K562 (cell line): ENCODE results near the gene FAM174C. TPM values are rescaled to one million over a fixed set of nuclear protein-coding genes. Genes with fewer than 3 reads are reported as not detected.
A peak's percentile ranks its signal among the peaks of the same experiment; 100 is the strongest.

Experiments
- ATAC-seq: fragments of 200-7000 bp; cut with Tn5 transposase; 3 replicates; pipeline ENCODE4 v1.9.1; 2020; ENCODE audit warnings: moderate library complexity
- BruUV-seq: library from RNA; stranded (reverse); fragments of 400-500 nt; replicated peaks from 2 replicates; lab custom pipeline; 2021; lab: Mats Ljungman, UMichigan
- CTCF ChIA-PET: fragments of 300-600 bp; formaldehyde crosslinking; extraction: SDS; loops from one replicate; lab custom pipeline; 2021; ENCODE audit warnings: low intra/inter-chr PET ratio; lab: Yijun Ruan, JAX
- POLR2A ChIA-PET: fragments of 300-600, 350-650 bp; sonication (Branson Sonifier 250); formaldehyde crosslinking; extraction: SDS; loops from one replicate; lab custom pipeline; 2021; ENCODE audit warnings: antibody characterized with exemption, inconsistent platforms; lab: Yijun Ruan, JAX
- DNase-seq, 4 experiments: peaks; one replicate each; pipeline versions ENCODE4 v3.0.0 to v3.0.0-alpha.2; 2011 to 2018; ENCODE audit warnings: low spot score in 3 of 4, mixed read lengths in 3 of 4; ENCODE audit errors: extremely low read depth in 1 of 4
- FAIRE-seq: peaks from 2 replicates; lab custom pipeline; 2011; peaks lifted over from hg19 to GRCh38; lab: Jason Lieb, UNC
- H2AFZ ChIP-seq: 2 replicates; pipeline ENCODE4 v1.6.0; 2011; ENCODE audit warnings: low read depth, low read length, control low read depth, inconsistent platforms
- H3K27ac ChIP-seq: fragments of 200-600 bp; 3 replicates; pipeline ENCODE4 v1.8.0; 2011; ENCODE audit warnings: low read depth, mild to moderate bottlenecking, control low read depth, inconsistent platforms, low read length, moderate library complexity, mixed read lengths; ENCODE audit errors: extremely low read depth
- H3K27me3 ChIP-seq, 2 experiments: fragments of 300-600 bp in 1 of 2; 2 replicates in 1 of 2; 3 replicates in 1 of 2; pipeline versions ENCODE4 v1.6.0 to v1.8.0; 2011; ENCODE audit warnings: inconsistent platforms in 2 of 2, low read length in 2 of 2, mild to moderate bottlenecking in 1 of 2, mixed read lengths in 1 of 2, moderate library complexity in 1 of 2; ENCODE audit not compliant: control insufficient read depth in 2 of 2, insufficient read depth in 2 of 2
- H3K36me3 ChIP-seq: fragments of 300-600 bp; 3 replicates; pipeline ENCODE4 v1.8.0; 2011; ENCODE audit warnings: mild to moderate bottlenecking, low read length, inconsistent platforms; ENCODE audit not compliant: control insufficient read depth, insufficient read depth
- H3K4me1 ChIP-seq, 2 experiments: fragments of 200-600 bp in 1 of 2; replicated peaks in 1 of 2; 2 replicates in 1 of 2; 3 replicates in 1 of 2; pipeline versions ENCODE4 v1.5.1 to v1.8.0; 2011; ENCODE audit warnings: inconsistent platforms in 2 of 2, low read length in 2 of 2, mild to moderate bottlenecking in 1 of 2, mixed read lengths in 1 of 2, moderate library complexity in 1 of 2; ENCODE audit not compliant: control insufficient read depth in 2 of 2, insufficient read depth in 2 of 2
- H3K4me2 ChIP-seq: 2 replicates; pipeline ENCODE4 v1.6.1; 2011; ENCODE audit warnings: low read length, control low read depth, inconsistent platforms, mixed read lengths; ENCODE audit not compliant: insufficient read depth
- H3K4me3 ChIP-seq: fragments of 200-600 bp; sonication (generic), shearing (Covaris generic); 2 replicates; pipeline ENCODE4 v1.5.1; 2016; ENCODE audit warnings: control low read depth, inconsistent platforms
- H3K79me2 ChIP-seq: fragments of 200-600 bp; 3 replicates; pipeline ENCODE4 v1.8.0; 2011; ENCODE audit warnings: low read length, inconsistent platforms; ENCODE audit not compliant: control insufficient read depth, insufficient read depth
- H3K9ac ChIP-seq, 2 experiments: 2 replicates each; pipeline versions ENCODE4 v1.6.0 to v1.6.1; 2011; ENCODE audit warnings: low read depth in 2 of 2, low read length in 2 of 2, control low read depth in 1 of 2, inconsistent platforms in 1 of 2, mild to moderate bottlenecking in 1 of 2, mixed read lengths in 1 of 2; ENCODE audit not compliant: insufficient read depth in 1 of 2
- H3K9me1 ChIP-seq: one replicate; pipeline ENCODE4 v1.6.0; 2011; ENCODE audit warnings: inconsistent platforms, mild to moderate bottlenecking, low read length, moderate library complexity; ENCODE audit not compliant: control insufficient read depth, insufficient read depth
- H3K9me3 ChIP-seq: replicated peaks from 2 replicates; pipeline ENCODE4 v1.5.1; 2011; ENCODE audit warnings: low read depth, low read length, inconsistent platforms; ENCODE audit not compliant: control insufficient read depth, insufficient read depth
- H4K20me1 ChIP-seq: replicated peaks from 2 replicates; pipeline ENCODE4 v1.6.1; 2011; ENCODE audit warnings: low read length, inconsistent platforms, mixed read lengths; ENCODE audit not compliant: control insufficient read depth, insufficient read depth
- JUND ChIP-seq, 2 experiments: IDR thresholded peaks; 2 replicates in 1 of 2; 3 replicates in 1 of 2; pipeline ENCODE4 v1.6.1; 2011; ENCODE audit warnings: borderline replicate concordance in 2 of 2, low read depth in 2 of 2, low read length in 2 of 2, improper control_type of control experiment in 1 of 2, missing biosample characterization in 1 of 2, missing genetic modification characterization in 1 of 2, missing genetic modification reagents in 1 of 2
- POLR2A ChIP-seq: fragments of 450-650 bp; conservative IDR thresholded peaks from 2 replicates; pipeline ENCODE4 v1.6.1; 2016
- POLR2B ChIP-seq: fragments of 450-650 bp; IDR thresholded peaks from 2 replicates; pipeline ENCODE4 v1.6.1; 2018; ENCODE audit warnings: low read depth; ENCODE audit not compliant: partially characterized antibody
- SMAD3 ChIP-seq: fragments of 450-650 bp; formaldehyde crosslinking; conservative IDR thresholded peaks from 2 replicates; pipeline ENCODE4 v1.4.0; 2020; ENCODE audit warnings: mild to moderate bottlenecking
- WGBS: fragments of 100-300 bp; shearing (Covaris generic); methylation state at CpG from one replicate; pipeline ENCODE4 v1.1.6; 2016; ENCODE audit warnings: low coverage, mixed read lengths; ENCODE audit not compliant: insufficient coverage; ENCODE audit errors: missing lambda C conversion rate; 5-methylcytosine and 5-hydroxymethylcytosine counted together
- in situ Hi-C: fragments of 300-500 bp; cut with MboI; formaldehyde crosslinking; loops from 4 replicates; pipeline ENCODE4 v1.15.0; 2018; ENCODE audit warnings: inconsistent platforms, mixed read lengths
- intact Hi-C: fragments of 100-400 bp; cut with micrococcal nuclease; formaldehyde crosslinking; loops from 2 replicates; pipeline ENCODE4 v1.14.2; 2022
- polyA plus RNA-seq, 8 experiments: library from polyadenylated mRNA; depleted of rRNA in 4 of 8; stranded (reverse) in 5 of 8; unstranded in 3 of 8; fragments of >200 nt; fragmentation: Nextera tagmentation in 2 of 8; fragmentation: Illumina TruSeq in 1 of 8; extraction: Ambion mirVana in 2 of 8; extraction: Trizol in 1 of 8; gene quantifications; 2 replicates each; pipeline versions ENCODE4 v1.2.1 to v1.2.3, GENCODE V29; 2011 to 2014; ENCODE audit warnings: inconsistent platforms in 1 of 8, missing spikeins in 1 of 8
- total RNA-seq, 7 experiments: library from RNA; depleted of rRNA in 6 of 7; stranded (reverse); fragments of >200 nt in 6 of 7; fragmentation: Illumina TruSeq in 2 of 7; extraction: Trizol in 2 of 7; gene quantifications; 2 replicates each; pipeline versions ENCODE4 v1.2.1 to v1.2.3, GENCODE V29; 2011 to 2021; ENCODE audit warnings: low replicate concordance in 1 of 7
- TF ChIP-seq, protein P1 (sequence below): IDR thresholded peaks from 2 replicates; pipeline ENCODE4 v1.6.1; 2011; ENCODE audit warnings: borderline replicate concordance, low read depth, mild to moderate bottlenecking, moderate library complexity, low read length; ENCODE audit not compliant: insufficient read depth, poor library complexity, severe bottlenecking
- TF ChIP-seq, protein P2 (sequence below): fragments of 450-650 bp; formaldehyde crosslinking; IDR thresholded peaks from 2 replicates; pipeline ENCODE4 v1.4.0; 2020; ENCODE audit warnings: mild to moderate bottlenecking, moderate library complexity
- TF ChIP-seq, protein P3 (sequence below): fragments of 200-800 bp; sonication (Bioruptor generic); IDR thresholded peaks from 2 replicates; pipeline ENCODE4 v1.6.1; 2017; ENCODE audit warnings: missing genetic modification characterization, missing compliant biosample characterization
- TF ChIP-seq, protein P4 (sequence below): fragments of 450-650 bp; formaldehyde crosslinking; IDR thresholded peaks from 2 replicates; pipeline ENCODE4 v1.4.0; 2020; ENCODE audit warnings: mild to moderate bottlenecking, moderate library complexity

FAM174C gene
- total and polyA plus RNA-seq, 9 of the 15 experiments (the other 6 are each of a cell fraction or from before 2014, with no cell fraction given), result 0.66 to 89.6 (median 20.3) TPM

DNA sequence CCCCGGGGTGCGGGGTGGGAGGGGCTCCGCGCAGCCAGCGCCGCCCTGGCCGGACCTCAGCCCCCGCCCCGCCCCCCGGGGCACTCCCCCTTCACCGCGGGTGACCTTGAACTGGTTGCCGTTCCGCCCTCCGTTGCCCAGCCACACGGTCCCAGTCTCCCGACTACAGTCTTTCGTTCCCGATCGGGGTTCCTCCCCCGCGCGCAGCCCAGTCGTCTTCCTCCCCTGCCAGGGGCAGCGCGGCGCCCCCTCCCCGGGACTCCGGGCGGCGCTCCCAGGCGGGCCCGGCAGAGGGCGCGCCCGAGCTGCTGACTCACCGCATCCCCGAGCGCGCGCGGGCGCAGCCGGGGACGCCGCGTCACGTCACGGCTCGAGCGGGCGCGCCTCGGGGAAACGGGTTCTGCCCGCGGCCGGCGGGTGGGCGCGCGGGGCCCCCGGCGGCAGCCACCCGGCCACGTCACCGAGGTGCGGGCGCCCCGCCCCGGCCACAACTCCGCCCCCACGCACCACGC lies 26.5 kb upstream of the FAM174C start (continued):
- TF ChIP-seq, protein P1, sequence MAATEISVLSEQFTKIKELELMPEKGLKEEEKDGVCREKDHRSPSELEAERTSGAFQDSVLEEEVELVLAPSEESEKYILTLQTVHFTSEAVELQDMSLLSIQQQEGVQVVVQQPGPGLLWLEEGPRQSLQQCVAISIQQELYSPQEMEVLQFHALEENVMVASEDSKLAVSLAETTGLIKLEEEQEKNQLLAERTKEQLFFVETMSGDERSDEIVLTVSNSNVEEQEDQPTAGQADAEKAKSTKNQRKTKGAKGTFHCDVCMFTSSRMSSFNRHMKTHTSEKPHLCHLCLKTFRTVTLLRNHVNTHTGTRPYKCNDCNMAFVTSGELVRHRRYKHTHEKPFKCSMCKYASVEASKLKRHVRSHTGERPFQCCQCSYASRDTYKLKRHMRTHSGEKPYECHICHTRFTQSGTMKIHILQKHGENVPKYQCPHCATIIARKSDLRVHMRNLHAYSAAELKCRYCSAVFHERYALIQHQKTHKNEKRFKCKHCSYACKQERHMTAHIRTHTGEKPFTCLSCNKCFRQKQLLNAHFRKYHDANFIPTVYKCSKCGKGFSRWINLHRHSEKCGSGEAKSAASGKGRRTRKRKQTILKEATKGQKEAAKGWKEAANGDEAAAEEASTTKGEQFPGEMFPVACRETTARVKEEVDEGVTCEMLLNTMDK, result peak; percentile 92
- TF ChIP-seq POLR2A, result no peak
- TF ChIP-seq POLR2B, result no peak
- 0 out of 2 replicates have a peak, but pooled peaks have one; percentile 1 for TF ChIP-seq SMAD3 (CRISPR knock-in tag)
- peak; percentile 79 for TF ChIP-seq JUND (IDR thresholded peaks at IDR 0.05; ENCODE audit: borderline replicate concordance, low read depth, low read length)
- TF ChIP-seq JUND (tag; IDR thresholded peaks at IDR 0.05; ENCODE audit: borderline replicate concordance, low read depth, low read length), result peak; percentile 63; the same call in 1 of the 3 replicates

DNA sequence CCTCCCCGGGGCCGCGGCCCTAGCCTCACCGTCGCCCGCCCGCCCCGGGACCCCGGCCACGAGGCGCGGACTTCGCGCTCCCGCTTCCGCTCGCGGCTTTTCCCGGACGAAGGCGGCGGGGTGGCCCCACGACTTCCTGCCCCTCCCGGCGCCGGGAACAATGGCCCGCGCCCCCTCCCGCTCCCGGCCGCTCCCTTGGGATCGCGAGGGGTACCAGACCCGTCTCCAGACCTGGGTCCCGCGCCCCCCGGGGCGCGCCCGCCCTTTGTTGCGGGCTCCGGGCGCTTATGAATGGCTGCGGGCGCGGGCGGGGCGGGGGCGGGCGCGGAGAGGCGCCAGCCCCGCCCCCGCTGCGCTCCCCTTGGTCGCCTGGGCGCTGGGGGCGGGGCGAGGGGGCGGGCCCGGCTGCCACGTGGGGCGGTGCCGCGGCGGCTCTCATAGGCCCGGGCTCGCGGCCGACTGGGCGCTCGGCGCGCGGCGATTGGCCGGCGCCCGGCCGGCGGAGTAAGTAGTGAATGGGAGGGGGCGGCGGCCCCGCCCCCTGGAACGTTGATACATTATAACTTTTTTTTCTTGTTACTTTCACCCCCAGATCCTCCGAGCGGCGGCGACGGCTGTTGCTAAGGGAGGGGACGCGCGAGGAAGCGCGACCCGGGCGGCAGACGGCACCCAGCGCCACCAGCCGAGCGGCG lies 25.9 kb upstream of the FAM174C start:
- no peak overlapping the region for H2AFZ ChIP-seq
- 0 out of 2 replicates have a peak, but pooled peaks cover 5% of the 10 kb centered on the region for H4K20me1 ChIP-seq
- H3K27me3 ChIP-seq, result no peaks in the 10 kb centered on the region
- H3K9me3 ChIP-seq, result no peaks in the 10 kb centered on the region
- DNase-seq (peak; percentile 70 to 97 (median 82)), FAIRE-seq (peak; percentile 62), ATAC-seq (peak; percentile 45)
- peak overlapping the region; percentile 99 for H3K27ac ChIP-seq
- ChIA-PET CTCF (interaction anchor here (0.7 to 2.0 kb wide), 2 partner anchors 18 to 163 kb away, joined by 6 to 11 read pairs; no protein-coding TSS in a partner anchor), POLR2A (interaction anchor here (0.9 to 1.0 kb wide), 4 partner anchors 17 to 20 kb away, joined by 4 to 8 read pairs (median 4); partner anchors contain the start of gene CIRBP)
- intact Hi-C loops, result loop anchor here (1.0 kb wide), 1 partner anchor 17 kb away; no protein-coding TSS in a partner anchor
- H3K36me3 ChIP-seq, result peaks cover 53% of the 10 kb centered on the region; the same call in 1 of the 3 replicates
- H3K9ac ChIP-seq, result peak overlapping the region; percentile 89 to 96
- no TSS peak for BruUV-seq
- peak overlapping the region; percentile 84 for H3K4me2 ChIP-seq
- WGBS, result 0% methylated on average over 23 of the region's 102 CpGs
- H3K9me1 ChIP-seq, result no peaks in the 10 kb centered on the region
- H3K79me2 ChIP-seq, result peaks cover 62% of the 10 kb centered on the region
- peak overlapping the region; percentile 93 for H3K4me3 ChIP-seq
- peaks cover 41 to 95% of the 10 kb centered on the region in 2 experiments for H3K4me1 ChIP-seq
- in situ Hi-C loops, result loop anchor here (25.0 kb wide), 1 partner anchor 487 kb away; the partner anchor contains the start of gene MISP
- TF ChIP-seq, protein P2, sequence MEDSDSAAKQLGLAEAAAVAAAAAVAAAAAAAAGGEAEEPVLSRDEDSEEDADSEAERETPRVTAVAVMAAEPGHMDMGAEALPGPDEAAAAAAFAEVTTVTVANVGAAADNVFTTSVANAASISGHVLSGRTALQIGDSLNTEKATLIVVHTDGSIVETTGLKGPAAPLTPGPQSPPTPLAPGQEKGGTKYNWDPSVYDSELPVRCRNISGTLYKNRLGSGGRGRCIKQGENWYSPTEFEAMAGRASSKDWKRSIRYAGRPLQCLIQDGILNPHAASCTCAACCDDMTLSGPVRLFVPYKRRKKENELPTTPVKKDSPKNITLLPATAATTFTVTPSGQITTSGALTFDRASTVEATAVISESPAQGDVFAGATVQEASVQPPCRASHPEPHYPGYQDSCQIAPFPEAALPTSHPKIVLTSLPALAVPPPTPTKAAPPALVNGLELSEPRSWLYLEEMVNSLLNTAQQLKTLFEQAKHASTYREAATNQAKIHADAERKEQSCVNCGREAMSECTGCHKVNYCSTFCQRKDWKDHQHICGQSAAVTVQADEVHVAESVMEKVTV, result no peak
- TF ChIP-seq, protein P3, sequence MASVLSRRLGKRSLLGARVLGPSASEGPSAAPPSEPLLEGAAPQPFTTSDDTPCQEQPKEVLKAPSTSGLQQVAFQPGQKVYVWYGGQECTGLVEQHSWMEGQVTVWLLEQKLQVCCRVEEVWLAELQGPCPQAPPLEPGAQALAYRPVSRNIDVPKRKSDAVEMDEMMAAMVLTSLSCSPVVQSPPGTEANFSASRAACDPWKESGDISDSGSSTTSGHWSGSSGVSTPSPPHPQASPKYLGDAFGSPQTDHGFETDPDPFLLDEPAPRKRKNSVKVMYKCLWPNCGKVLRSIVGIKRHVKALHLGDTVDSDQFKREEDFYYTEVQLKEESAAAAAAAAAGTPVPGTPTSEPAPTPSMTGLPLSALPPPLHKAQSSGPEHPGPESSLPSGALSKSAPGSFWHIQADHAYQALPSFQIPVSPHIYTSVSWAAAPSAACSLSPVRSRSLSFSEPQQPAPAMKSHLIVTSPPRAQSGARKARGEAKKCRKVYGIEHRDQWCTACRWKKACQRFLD (CRISPR knock-in tag), result peak; percentile 45; the same call in 1 of the 2 replicates
- TF ChIP-seq, protein P4, sequence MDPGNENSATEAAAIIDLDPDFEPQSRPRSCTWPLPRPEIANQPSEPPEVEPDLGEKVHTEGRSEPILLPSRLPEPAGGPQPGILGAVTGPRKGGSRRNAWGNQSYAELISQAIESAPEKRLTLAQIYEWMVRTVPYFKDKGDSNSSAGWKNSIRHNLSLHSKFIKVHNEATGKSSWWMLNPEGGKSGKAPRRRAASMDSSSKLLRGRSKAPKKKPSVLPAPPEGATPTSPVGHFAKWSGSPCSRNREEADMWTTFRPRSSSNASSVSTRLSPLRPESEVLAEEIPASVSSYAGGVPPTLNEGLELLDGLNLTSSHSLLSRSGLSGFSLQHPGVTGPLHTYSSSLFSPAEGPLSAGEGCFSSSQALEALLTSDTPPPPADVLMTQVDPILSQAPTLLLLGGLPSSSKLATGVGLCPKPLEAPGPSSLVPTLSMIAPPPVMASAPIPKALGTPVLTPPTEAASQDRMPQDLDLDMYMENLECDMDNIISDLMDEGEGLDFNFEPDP (CRISPR knock-in tag), result no peak
